WTC11 (cell line): Measurements from ENCODE around the gene RIPOR3.

ENCODE experiments used
- CTCF ChIP-seq: fragments of 200-600 bp; IDR thresholded peaks from 2 replicates; pipeline ENCODE4 v1.8.0; 2022; ENCODE audit warnings: antibody characterized with exemption
- ETV6 ChIP-seq: sonication (generic); formaldehyde crosslinking; IDR thresholded peaks from 2 replicates; pipeline ENCODE4 v1.8.1; 2022; ENCODE audit warnings: mild to moderate bottlenecking, missing genetic modification reagents
- IRF2 ChIP-seq: sonication (generic); formaldehyde crosslinking; IDR thresholded peaks from 2 replicates; pipeline ENCODE4 v1.8.0; 2022; ENCODE audit warnings: low read depth, missing genetic modification reagents, borderline replicate concordance
- NFYB ChIP-seq: sonication (generic); formaldehyde crosslinking; conservative IDR thresholded peaks from 2 replicates; pipeline ENCODE4 v1.8.0; 2022; ENCODE audit warnings: low read depth, missing genetic modification reagents
- NR1H2 ChIP-seq: sonication (generic); formaldehyde crosslinking; IDR thresholded peaks from 2 replicates; pipeline ENCODE4 v1.9.0; 2021; ENCODE audit warnings: mild to moderate bottlenecking, moderate library complexity, missing genetic modification reagents
- TP53 ChIP-seq: sonication (generic); formaldehyde crosslinking; IDR thresholded peaks from 2 replicates; pipeline ENCODE4 v1.8.1; 2023; ENCODE audit warnings: mild to moderate bottlenecking, missing genetic modification reagents
- ZNF121 ChIP-seq: sonication (generic); formaldehyde crosslinking; IDR thresholded peaks from 2 replicates; pipeline ENCODE4 v1.8.0; 2023; ENCODE audit warnings: missing genetic modification reagents

GRCh38 chr20:50678169-50678898, 13.0 kb downstream of the RIPOR3 start:
- no peak for TF ChIP-seq NR1H2
- TF ChIP-seq CTCF = no peak
- no peak for TF ChIP-seq ETV6 (CRISPR knock-in tag)
- no peak for TF ChIP-seq ZNF121 (CRISPR knock-in tag)
- TF ChIP-seq TP53 = no peak
- TF ChIP-seq NFYB (CRISPR knock-in tag) = no peak
- no peak for TF ChIP-seq IRF2 (CRISPR knock-in tag)
